Middle frontal gyrus (tissue), 1 donor: Measurements from ENCODE around the gene EMP3.
A peak's percentile ranks its signal among the peaks of the same experiment; 100 is the strongest.
"Not testable (repeated sequence)": the region's sequence is repeated elsewhere in the genome, so short reads cannot be mapped to it uniquely, and the experiment has no call there.

Source experiments
- DNase-seq: peaks from one replicate; pipeline ENCODE4 v3.0.0-alpha.2; 2015; ENCODE audit warnings: low spot score; ENCODE audit errors: extremely low spot score

Gene EMP3

GRCh38 chr19:48325265-48325910 is at the start of gene EMP3:
Gene EMP3 (plus strand): TSS chr19:48325552. CDS start chr19:48326845, 1,293 bp downstream.
- DNase-seq = no peak

- DNase-seq = no peak
Observed at GRCh38 chr19:48279747-48280146, 45.6 kb upstream of the EMP3 start.

- DNase-seq = no peak
Observed at GRCh38 chr19:48283908-48284307, 41.4 kb upstream of the EMP3 start.

GRCh38 chr19:48284896-48285295 is 40.5 kb upstream of the EMP3 start:
- no peak for DNase-seq

GRCh38 chr19:48287748-48288147 is 37.6 kb upstream of the EMP3 start:
- no peak for DNase-seq

GRCh38 chr19:48290401-48290770 is 35.0 kb upstream of the EMP3 start:
- DNase-seq = no peak

- peak; percentile 39 for DNase-seq
Observed at GRCh38 chr19:48290771-48291488, 34.4 kb upstream of the EMP3 start.

GRCh38 chr19:48291489-48291815 is 33.9 kb upstream of the EMP3 start:
- DNase-seq = not testable (repeated sequence)

- DNase-seq = no peak
Observed at GRCh38 chr19:48292798-48293197, 32.6 kb upstream of the EMP3 start.

GRCh38 chr19:48295458-48295857 is 29.9 kb upstream of the EMP3 start:
- no peak for DNase-seq

- DNase-seq = no peak
Observed at GRCh38 chr19:48296963-48297734, 28.2 kb upstream of the EMP3 start.

- no peak for DNase-seq
Observed at GRCh38 chr19:48297975-48298374, 27.4 kb upstream of the EMP3 start.

GRCh38 chr19:48301886-48302599 is 23.3 kb upstream of the EMP3 start:
- DNase-seq = no peak

GRCh38 chr19:48302600-48302959 is 22.8 kb upstream of the EMP3 start:
- DNase-seq = no peak

- DNase-seq = no peak
Observed at GRCh38 chr19:48303367-48303766, 22.0 kb upstream of the EMP3 start.

GRCh38 chr19:48303866-48304265 is 21.5 kb upstream of the EMP3 start:
- no peak for DNase-seq

GRCh38 chr19:48308631-48309586 is 16.4 kb upstream of the EMP3 start:
- no peak for DNase-seq

- DNase-seq = not testable (repeated sequence)
Observed at GRCh38 chr19:48309731-48310130, 15.6 kb upstream of the EMP3 start.

GRCh38 chr19:48310227-48310626 is 15.1 kb upstream of the EMP3 start:
- no peak for DNase-seq

GRCh38 chr19:48311384-48311783 is 14.0 kb upstream of the EMP3 start:
- DNase-seq = no peak

- no peak for DNase-seq
Observed at GRCh38 chr19:48315712-48316111, 9.6 kb upstream of the EMP3 start.
